GM21515 (cell line): Measurements from ENCODE around the gene SPRYD7.
"Not testable (repeated sequence)": the region's sequence is repeated elsewhere in the genome, so short reads cannot be mapped to it uniquely, and the experiment has no call there.

Experiments
- ATAC-seq: cut with Tn5 transposase; IDR thresholded peaks from one replicate; pipeline ENCODE4 v1.9.1; 2021; ENCODE audit not compliant: unreplicated experiment

Gene SPRYD7

DNA sequence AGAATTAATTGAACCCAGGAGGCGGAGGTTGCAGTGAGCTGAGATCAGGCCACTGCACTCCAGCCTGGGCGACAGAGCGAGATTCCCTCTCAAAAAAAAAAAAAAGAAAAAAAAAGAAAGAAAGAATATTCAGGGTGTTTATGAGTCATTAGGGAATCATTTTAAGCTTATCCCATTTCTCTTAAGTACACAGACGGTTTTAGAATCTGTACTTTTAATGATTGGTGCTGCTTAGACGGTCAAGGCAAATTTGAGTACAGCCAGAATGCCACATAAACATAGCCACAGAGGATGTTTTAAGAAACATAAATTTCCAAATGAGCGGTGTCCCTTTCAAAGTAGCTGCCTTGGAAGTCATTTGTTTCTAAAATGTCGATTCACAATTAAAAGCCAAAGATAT lies 2.6 kb downstream of the SPRYD7 start:
- ATAC-seq, result no peak

DNA sequence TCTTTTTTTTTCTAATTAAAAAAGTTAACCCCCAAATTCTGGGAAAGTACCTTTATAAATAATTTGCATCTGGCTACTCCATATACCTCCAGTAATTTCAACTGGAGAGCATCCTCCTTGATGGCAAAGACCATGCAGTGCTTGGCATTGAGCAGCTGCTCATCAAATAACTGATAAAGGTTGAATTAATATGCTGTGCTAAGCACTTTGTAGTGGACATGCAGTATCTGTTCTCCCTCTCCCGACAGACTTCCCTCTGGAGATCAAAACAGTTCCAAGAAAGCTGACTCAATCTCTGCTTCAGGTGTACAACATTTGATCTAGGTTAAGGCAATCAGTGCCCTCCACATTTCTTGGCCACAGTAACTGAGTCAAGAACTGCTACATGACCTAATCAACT lies 3.3 kb downstream of the SPRYD7 start:
- no peak for ATAC-seq

DNA sequence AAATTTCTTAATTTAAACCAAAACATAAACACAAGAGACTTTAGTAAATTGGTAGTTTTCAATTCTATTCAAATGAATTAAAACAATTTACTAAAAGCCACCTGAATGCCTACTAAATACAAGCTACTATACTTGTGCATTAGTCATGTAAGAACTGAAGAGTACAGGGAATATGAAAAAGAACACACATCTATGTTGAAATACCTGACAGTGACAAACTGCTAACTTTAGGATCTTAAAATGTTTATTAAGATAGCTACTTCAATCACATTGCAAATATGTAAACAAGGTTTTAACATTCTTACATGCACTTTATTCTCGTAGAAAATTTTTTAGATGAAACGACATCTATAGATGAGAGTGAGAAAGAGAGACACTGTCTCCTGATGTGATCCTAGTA lies 4.1 kb downstream of the SPRYD7 start:
- ATAC-seq, result no peak

DNA sequence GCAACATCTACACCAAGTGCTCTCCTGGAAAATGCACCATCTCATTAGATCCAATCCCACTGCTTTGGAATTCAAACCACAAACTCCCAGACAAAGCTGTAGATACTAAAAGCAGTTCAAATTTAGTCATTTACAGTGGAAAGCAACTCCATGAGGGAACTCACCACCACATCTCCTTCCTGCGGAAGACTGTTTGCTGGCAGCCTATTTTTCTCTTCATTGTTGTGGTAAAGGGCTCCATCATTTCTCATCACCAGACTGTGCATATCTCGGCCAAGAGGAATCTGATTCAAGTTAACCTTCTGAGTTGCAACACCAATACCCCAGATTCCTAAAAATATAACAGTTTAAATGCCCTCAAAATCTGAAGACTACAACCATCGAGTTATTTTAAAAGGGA lies 8.4 kb downstream of the SPRYD7 start:
- ATAC-seq, result no peak

DNA sequence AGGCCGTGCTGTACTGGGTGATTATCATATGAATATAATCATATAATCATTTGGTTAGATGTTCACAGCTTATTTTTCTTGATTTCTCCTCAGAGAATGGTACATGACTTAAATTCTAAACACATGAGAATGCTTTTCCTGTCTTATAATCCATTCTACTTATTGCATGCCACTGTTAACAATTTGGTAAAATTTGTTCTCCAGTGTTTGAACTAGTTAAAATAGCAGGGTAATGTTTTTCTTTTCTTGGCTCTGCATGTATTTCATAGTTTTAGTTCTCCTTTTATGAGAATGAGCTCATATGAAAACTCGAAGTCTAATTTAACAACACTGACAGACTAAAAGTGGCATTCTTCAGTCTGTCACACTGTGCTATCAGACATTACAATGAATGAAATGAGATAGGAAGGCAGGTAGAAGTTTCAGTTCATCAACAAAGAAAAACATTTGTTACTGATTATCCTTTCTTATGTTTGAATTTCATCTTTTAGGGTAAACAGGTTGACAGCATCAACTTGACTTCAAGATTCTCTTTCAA lies 10.2 kb downstream of the SPRYD7 start:
- ATAC-seq, result no peak

DNA sequence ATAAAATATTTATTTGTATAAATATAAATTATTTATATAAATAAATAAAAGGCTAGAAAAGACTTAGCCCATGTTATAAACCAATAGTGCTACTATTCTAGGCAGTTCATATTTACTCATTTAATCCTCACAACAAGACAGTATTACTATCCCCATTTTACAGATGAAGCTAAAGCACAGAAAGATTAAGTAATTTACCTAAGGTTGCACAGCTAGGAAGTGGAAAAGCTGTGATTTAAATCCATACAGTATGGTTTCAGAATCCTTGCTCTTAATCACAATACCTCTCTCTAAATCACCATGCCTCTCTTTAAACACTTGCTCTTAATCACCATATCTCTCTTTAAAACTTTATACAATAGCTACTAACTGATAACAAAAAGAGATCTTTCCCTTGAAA lies 13.8 kb downstream of the SPRYD7 start:
- no peak for ATAC-seq

DNA sequence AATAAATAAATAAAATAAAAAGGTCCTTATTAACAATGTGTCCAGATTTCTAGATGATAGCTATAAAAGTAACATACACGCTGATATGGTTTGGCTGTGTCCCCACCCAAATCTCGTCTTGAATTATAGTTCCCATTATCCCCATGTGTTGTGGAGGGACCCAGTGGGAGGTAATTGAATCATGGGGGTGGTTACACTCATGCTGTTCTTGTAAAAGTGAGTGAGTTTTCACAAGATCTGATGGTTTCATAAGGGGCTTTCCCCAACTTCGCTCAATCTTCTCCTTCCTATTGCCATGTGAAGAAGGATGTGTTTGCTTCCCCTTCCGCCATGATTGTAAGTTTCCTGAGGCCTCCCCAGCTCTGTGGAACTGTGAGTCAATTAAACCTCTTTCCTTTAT lies 15.2 kb downstream of the SPRYD7 start:
- not testable (repeated sequence) for ATAC-seq

DNA sequence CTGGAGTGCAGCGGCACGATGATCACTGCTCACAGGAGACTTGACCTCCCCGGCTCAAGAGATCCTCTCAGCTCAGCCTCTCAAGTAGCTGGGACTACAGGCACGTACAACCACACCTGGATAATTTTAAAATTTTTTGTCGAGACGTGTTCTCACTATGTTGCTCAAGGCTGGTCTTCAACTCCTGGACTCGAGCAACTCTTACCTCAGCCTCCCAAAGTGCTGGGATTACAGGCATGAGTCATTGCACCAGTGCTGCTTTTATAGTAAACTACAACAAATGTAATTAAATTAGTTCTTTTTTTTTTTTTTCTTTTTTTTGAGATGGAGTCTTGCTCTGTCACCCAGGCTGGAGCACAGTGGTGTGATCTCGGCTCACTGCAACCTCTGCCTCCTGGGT lies 18.0 kb downstream of the SPRYD7 start:
- not testable (repeated sequence) for ATAC-seq

DNA sequence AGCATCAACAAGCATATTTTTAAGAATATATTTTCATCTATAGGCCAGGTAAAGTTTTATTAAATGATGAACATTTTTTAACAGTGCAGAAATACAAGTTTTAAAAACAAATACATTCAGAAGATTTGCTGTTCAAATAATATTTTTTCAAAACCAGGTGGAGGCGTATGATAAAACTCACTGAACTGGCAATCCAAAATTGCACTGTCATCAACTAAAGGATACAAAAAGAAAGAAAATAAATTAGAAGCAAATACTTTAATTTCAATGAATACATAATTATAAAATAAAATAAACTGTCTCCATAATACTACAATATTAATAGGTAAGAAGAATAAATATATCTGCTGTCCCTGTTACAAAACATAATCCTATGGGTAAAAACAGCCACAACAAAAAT lies 21.2 kb downstream of the SPRYD7 start:
- ATAC-seq, result no peak

DNA sequence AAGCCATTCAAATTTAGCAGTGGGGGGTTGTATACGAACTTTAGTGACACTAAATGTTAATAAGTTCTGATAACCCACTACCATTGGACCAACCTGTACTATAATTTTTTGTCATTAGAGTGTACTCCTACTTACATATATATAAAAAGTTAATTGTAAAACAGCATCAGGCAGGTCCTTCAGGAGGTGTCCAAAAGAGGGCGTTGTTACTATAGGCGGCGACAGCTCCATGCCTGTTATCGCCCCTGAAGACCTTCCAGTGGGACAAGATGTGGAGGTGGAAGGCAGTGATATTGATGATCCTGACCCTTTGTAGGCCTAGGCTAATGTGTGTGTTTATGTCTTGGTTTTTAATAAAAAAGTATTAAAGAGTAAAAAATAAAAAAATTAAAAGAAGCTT lies 27.5 kb downstream of the SPRYD7 start:
- ATAC-seq, result no peak

DNA sequence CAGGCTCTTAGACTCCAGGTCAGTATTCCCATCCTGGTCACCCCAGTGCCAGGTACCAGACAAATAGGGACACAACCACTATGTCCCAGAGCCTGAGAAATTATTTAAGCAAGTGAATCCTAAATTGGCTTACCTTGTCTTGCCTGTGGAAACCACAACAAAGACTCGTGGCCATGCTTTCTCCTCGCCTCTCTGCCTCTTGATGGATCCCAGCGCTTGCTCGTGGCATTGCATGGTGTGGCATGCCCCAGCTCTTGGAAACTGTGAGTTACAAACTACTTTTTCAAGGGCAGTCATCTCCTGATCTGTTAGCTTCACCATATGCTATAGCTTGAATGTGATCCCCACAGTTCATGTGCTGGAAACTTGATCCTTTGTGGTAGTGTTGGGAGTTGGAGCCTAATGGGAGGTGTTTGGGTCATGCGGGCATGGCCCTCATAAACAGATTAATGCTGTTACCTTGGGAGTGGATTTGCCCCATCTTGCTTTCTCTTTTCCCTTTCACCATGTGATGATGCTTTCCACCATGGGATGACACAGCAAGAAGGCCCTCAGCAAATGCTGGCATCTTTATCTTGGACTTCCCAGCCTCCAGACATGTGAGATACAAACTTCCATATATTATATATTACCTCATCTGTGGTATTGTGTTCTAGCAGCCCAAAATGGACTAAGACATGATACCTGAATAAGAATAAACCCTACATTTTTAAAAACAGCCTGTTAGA lies 31.2 kb downstream of the SPRYD7 start:
- no peak for ATAC-seq

DNA sequence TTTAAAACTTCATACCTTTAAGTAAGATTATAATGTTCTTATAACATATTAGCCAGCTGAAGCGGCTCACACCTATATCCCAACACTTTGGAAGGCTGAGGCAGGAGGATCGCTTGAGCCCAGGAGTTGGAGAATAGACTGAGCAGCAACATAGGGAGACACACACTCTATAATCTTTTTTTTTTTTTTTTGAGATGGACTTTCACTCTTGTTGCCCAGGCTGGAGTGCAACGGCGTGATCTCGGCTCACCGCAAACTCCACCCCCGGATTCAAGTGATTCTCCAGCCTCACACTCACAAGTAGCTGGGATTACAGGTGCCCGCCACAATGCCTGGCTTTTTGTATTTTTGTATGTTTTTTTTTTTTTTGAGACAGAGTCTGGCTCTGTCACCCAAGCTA lies 37.3 kb downstream of the SPRYD7 start:
- ATAC-seq, result no peak

DNA sequence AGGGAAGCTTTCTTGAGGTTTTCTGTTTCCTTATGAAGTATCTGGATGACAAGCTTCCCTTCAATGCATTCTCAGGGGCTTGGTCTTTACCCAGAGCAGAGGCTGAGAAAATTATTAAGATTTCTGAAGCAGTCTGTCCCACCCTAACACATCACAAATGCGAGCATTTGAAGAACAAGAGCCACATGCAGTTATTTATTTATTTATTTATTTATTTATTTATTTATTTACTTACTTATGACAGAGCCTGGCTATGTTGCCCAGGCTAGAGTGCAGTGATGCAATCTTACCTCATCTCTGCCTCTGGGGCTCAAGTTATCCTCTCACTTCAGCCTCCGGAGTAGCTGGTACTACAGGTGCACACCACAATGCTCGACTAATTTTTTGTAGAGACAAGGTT lies 38.4 kb downstream of the SPRYD7 start:
- ATAC-seq, result no peak

DNA sequence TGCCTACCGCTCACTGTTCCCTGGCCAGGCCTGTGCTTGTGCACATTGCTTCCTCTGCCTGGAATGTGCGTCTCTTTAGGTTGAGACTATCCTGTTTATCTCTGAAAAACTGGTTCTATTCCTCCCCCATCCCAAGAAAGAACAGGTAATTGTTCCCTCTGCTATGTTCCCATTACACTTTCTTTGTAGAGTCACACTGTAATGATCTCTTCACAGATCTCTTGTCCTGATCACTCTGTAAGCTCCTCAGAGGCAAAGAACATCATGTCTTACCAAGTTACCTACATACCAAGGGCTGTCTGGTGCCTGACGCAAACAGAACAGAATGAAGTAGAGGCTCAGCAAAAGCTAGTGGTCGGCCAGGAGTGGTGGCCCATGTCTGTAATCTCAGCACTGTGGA lies 40.3 kb downstream of the SPRYD7 start:
- ATAC-seq, result no peak

DNA sequence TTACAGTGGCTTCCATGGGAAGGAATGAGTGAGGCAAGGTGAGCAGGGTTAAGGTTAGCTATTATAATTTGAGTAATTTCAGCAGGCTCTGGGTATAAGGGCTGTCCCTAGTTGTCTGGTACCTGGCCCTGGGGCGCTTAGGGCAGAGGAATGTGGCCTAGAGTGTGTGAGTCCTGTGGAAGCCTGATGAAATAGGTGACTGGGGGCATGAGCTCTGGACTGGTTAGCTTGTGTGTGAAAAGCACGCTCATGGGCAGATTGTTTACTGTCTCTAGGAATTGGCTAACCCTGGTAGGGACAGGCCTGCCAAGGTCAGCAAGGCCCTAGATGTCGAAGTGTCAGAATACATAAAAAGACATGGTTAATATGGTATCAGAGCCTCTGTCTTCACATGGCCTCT lies 42.5 kb downstream of the SPRYD7 start:
- no peak for ATAC-seq

DNA sequence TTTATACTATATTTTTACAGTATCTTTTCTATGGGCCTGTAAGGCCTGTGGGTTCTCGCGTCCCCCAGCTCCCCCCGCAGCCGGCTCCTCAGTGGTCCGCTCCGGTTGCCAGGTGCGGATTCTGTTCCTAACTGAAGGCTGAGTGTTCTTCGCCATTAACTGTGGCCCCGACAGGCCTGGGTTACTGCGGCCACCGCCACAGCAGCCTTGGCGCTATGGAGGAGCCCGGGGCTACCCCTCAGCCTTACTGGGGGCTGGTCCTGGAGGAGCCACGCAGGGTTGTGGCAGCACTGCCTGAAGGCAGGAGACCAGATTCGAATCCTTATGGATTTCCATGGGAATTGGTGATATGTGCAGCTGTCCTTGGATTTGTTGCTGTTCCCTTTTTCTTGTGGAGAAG lies 45.8 kb downstream of the SPRYD7 start:
- ATAC-seq, result no peak

DNA sequence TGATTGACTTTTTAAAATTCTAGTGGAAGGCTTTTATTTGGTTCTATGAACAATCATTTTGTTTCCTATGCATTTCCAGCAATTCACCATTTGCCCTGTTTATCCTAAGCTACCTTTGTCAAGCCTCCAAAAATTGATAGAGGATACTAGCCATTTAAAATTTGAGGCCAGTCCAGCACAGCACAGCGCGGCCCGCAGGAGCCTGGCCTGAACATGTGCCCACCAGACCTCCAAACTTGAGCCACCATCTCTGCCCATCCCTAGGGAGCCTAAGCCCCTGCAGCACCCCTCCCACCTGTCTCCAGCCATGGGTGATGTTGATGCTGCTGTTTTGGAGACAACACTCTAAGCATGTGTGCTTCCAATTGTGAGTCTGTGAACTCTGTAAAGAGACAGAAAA lies 57.5 kb downstream of the SPRYD7 start:
- ATAC-seq, result no peak

DNA sequence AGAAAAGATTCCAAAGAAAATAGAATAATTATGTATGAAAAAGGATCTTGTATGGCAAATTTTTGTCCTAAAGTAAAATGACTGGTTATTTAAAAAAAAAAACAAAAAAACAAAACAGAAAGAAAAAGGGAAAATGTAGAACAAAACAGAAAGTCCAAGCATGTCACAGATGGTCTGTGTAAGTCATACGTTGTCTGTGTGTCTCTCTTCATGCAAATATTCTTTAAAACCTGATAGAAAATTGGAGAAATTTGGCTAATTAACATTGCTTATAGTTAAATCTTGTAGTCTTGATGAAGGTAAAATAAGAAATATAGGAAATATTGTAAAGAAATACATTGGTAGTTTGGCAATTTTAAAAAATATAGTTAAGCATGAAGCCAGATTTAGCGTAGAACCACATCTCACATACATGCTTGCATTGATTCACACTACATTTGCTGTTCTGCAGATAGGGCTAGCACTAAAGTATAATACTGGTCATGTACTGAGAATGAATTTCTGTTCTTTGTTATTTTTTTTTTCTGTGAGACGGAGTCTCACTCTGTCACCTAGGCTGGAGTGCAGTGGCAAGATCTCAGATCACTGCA lies 58.4 kb downstream of the SPRYD7 start:
- ATAC-seq, result no peak

DNA sequence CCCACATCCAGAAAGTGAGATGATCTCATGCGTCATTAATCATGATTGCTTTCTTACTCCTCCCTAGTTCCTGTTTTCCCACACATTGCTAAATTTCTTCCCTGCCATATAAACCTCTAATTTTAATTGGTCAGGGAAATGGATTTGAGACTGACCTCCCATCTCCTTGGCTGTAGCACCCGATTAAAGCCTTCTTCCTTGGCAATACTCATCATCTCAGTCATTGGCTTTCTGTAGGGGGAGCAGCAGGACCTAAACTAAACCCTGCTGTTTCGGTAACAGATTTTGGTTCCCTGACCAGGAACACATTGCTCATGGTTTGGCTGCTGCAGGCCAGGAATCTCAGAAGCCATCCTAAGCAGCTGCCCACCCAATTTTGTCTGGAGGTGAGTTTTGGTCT lies 61.7 kb downstream of the SPRYD7 start:
- no peak for ATAC-seq

DNA sequence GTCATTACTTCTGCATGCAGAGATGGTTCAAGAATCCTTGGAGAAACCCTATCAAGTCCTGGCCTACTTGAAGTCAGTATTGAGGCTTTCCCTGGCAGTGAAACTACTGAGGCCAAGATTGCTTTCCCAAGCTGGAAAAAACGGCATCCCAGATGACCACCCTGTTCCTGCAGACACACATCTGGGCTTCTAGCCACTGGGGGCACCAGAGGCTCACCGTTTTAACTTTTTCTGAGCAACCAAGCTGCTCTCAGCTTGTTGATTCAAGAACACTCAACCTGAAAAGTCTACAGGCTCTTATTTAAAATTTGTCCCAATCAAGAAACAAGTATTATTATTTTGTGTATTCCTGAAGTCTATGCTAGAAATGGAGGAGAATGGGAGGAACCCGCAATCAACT lies 66.6 kb downstream of the SPRYD7 start:
- ATAC-seq, result no peak

DNA sequence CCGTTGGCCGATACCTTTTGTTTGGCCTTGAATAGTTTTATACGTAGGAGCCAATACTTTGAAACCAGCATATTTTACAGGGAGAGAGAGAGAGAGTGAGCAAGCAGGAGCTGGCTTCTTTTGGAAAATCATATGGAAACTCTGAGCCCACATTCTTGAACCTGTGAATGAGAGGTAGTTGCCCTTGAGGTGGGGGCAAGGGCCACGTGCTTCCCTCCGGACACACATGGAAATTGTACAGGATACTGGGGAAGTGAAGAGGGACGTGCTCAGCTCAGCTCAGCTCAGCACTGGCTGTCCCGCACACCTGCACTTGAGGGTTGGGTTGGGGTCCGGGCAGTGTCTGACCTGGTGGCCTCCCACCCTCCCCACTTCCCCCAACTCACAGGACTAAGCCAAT lies 68.3 kb downstream of the SPRYD7 start:
- ATAC-seq, result no peak

DNA sequence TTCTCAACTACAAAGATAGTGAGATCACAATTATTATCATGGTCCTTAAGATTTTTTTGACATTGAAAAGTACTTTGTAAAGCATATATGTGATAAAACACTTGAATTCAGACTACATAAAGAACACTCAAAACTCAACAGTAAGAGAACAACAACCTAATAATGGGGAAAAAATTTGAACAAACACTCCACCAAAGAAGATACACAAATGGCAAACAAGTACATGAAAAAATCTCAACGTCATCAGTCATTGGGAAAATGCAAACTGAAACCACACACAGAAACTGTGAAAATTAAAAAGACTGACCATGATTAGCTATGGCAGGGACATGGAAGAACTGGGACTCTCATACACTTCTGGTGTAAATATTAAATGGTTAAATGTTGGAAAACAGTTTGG lies 70.9 kb downstream of the SPRYD7 start:
- ATAC-seq, result no peak

DNA sequence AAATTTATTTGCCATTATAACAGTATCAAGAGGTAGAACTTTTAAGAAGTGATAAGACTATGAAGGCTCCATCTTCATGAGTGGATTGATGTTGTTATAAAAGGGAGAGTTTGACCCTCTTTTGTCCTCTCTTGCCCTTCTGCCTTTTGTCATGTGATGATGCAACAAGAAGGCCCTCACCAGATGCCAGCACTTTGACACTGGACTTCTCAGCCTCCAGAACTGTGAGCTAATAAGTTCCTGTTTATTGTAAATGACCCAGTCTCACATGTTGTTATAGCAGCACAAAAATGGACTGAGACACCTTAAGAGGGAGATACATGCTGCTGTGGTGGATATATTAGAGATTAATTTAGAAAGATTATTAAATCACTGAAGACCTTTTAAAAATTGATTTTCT lies 71.6 kb downstream of the SPRYD7 start:
- ATAC-seq, result no peak
